HL-60/S4 (cell line): Measurements from ENCODE around the gene HOXC4.
"Not testable (repeated sequence)": the region's sequence is repeated elsewhere in the genome, so short reads cannot be mapped to it uniquely, and the experiment has no call there.

Source experiments
- in situ Hi-C: fragments of 300-500 bp; cut with MboI; formaldehyde crosslinking; loops from 2 replicates; pipeline ENCODE4 v1.14.3; 2022; ENCODE audit warnings: low sequenced_read_pairs

HOXC4 gene

DNA sequence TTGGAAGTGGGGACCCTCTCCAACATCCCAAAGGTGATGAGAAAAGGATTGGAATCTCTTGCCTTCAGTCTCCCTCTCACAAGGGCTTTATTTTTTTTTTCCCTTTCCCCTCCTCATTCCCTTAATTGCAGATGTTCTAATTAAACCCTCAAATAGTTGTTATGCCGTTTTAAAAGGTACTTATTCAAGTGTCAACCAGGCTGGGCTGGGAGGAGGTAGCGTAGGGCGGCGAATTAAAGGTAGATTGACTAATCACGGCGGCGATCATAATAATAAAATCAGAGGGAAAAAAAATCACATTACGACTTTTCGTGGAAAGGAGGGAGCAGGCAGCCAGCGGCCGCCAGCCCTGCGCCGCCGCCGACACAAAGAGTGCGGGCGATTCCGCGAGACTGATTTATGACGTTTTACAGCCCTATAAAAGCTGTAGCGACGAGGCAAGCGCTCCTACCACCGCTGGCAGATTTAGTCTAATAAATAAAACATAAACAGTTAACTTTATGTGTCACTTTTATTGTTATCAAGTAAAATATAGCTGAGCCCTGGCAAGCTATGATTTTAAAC lies 1.7 kb upstream of the HOXC4 start:
- in situ Hi-C loops: no loop called here

DNA sequence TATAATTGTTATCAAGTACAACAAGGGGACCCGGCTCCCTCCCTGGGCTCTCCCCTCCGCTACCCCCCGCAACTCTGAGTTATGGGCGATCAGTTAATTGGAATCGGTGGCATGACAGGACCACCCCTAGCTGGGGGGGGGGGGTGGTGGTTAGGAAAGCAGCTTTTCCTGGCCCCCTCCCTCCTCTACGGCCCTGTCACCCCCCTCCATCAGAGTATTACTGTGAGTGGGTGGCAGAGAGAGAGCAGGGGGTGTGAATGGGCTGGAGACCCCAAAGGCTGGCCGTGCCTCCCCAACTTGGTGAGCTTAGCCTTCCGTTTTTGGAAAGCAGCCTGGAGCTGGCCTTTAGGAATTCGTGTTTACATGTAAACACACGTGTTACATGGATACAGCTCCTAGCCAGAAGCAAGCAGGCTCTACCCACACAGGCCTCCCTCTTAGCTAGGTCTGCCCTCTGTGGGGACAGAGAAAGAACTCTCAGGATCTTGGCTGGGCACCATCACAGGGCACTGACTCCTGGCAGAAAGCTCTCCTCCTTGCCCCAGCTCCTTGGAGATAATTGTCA lies 1.1 kb upstream of the HOXC4 start:
- in situ Hi-C loops: no loop called here

DNA sequence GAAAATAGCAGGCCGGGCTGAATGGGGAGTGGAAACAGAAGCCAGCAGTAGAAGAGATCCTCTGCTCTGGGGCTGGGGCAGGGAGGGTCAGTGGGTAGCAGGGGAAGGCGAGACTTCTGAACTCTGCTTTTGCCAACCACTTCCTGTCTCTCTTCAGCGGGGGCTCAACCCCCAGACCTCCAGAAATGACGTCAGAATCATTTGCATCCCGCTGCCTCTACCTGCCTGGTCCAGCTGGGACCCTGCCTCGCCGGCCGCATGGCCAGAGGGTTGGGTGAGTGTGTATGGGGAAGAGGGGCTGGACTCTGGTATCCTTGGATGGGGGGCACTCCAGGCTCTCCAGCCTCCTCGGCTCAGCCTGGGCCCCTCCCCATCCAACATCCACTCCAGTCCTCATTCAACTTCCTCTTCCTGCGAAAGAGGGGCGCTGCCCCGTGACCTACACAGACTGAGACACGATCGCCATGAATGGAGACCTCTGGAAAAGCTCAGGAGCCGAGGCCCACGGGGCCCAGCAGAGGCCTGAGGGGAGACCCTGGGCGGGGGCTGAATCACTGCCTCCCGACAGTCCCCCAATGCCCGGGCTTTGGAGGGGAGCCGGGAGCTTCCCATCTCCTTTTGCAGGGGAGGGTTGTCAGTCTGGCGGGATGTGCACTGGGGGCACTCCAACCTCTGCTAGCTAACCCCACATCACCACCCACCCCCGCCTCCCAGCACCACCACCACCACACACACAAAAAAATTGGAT lies 458 bp upstream of the HOXC4 start:
- in situ Hi-C loops: no loop called here

- in situ Hi-C loops: no loop called here
Observed at GRCh38 chr12:54054742-54055194, 1.1 kb downstream of the HOXC4 start.

DNA sequence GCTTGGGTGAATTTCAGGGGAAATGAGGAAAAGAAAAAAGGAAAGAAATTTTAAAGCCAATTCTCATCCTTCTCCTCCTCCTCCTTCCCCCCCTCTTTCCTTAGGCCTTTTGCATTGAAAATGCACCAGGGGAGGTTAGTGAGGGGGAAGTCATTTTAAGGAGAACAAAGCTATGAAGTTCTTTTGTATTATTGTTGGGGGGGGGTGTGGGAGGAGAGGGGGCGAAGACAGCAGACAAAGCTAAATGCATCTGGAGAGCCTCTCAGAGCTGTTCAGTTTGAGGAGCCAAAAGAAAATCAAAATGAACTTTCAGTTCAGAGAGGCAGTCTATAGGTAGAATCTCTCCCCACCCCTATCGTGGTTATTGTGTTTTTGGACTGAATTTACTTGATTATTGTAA lies 1.9 kb downstream of the HOXC4 start:
- in situ Hi-C loops: no loop called here

- in situ Hi-C loops: no loop called here
Observed at GRCh38 chr12:54056110-54056509, 2.5 kb downstream of the HOXC4 start.

DNA sequence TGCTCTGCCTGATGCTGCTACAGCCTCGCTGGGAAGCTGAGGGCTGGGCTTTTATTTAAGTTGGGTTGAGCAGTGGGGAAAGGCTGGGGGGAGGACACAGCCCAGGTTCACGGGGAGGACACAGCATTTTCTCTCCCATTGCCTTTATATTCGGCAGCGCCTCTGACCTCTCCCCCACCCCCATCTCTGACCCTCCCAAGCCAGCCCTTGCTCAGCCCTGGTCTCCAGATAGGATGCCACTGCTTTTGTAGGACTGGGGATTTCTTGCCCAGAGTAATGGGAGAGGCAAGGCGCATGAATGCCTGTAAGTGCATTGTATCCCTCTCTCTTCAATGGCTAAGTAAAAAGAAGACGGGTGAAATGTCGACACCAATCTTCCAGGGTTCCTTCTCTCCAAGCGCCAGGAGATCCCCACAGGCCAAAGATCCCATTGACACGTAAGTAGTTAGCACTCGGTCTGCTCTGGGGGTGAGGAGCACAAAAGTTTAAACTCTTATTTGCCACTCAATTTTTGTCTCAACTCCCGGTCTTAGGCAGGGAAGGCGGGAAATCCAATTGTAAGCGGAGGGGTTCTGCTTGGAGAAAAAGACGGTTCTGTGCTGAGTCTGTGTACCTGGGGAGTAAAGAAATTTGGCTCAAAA lies 4.6 kb downstream of the HOXC4 start:
- in situ Hi-C loops: no loop called here

DNA sequence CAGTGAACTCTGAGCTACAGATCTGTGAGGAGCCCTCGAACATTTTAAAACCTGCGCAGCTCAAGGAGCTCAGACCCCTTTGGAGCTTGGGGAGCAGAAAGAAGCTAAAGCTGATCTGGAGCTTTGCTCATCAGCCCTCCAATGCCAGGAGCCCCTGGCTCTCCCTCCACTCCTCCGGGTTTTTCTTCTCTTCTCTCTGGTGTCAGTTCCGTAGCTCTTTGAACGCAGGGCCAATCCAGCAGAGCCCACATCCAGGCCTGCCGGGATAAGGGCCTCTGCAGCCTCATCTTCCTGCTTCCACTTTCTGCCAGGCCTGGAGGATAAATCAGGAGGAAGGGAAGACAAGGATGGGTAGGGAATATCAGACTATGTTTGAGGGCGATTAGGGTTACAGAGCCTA lies 6.0 kb downstream of the HOXC4 start:
- in situ Hi-C loops: no loop called here

DNA sequence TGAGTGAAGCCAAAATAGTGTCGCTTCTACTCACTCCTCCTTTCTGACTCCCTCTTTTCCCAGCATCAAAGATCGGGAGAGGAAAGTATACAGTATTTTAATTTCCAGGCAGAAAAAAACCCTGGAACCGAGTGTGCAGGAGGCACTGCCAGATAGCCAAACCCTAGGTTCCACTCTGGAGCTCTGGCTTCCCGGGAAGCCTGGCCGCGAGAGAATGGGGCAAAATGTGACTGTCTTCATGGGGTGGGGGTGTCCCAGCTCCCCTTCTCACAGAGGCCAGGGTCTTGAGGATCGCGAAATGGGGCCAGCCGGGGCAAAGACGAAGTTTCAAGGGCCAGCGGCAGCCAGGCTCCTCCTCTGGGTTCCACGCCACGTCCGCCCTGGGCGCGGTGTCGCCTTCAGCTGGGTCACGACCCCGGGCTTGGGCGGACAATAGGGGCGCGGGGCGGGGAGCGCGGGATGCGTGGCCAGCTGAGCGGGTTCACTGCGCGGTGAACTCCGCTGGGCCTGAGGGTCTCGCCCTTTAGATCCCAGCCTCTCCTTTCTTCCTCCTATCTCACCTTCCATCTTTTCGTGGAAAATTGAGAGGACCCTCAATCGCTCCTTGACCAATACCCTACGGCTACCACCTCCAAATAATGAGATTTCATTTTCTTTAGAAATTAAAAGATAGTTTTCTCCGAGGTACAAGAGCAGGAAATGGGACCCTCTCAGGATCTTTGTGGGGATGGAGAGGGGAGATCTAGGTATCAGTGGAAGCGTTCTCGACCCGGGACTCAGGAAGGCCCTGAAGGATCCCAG lies 6.7 kb downstream of the HOXC4 start:
- in situ Hi-C loops: no loop called here

DNA sequence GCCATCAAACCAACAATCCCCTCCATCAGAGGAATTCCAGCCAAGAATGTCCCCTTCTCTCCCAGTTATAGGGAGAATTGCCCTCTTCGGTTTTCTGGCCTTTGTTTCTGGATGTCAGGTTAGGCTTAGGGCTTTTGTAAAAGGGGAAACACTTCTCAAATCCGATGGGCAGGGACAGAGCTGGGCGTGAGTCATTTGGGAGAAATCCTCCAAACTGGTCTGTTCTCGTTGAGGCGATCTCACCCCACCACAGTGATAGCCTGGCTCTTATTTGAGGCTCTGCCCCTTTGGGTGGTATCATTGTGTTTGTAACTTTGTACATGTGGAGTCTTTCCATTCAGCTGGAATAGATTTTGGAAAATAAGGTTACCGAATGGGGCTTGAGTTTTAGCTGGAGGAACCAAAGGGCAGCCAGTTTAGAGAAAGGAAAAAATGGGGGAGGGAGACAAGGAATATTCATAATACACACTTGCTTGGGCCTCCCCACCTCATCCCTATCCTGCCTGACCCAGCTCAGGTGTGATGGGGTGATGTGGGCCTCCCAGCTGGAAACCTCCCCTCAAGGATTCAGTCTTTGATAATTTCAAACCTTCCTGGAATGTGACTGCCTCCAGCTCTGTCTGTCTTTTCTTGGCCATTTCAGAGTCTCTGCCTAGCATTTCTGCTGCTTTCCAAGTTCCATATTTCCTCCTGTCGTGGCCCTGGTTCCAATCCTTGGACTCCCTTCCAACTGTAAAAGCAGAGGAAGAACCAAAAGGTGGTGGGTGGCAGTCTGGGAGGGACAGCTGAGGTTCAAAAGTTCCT lies 7.5 kb downstream of the HOXC4 start:
- in situ Hi-C loops: no loop called here

DNA sequence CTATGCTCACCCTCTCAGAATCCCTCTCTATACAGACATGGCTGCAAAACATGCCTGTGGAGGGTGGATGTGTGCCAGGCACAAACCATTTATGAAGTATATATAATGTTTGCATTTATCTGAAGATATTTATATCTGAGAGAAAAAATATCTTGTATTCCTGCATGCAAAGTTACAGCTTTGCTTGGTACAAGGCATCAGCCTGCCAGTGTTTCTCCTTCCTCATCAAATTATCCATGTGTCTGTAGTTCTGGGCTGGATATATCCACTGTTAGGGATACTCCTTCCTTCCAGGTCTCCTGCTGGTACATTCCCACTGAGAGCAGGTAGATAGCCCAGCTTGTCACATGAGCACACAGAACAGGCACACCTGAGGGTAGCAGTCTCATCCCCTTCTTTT lies 12.0 kb downstream of the HOXC4 start:
- in situ Hi-C loops: no loop called here

DNA sequence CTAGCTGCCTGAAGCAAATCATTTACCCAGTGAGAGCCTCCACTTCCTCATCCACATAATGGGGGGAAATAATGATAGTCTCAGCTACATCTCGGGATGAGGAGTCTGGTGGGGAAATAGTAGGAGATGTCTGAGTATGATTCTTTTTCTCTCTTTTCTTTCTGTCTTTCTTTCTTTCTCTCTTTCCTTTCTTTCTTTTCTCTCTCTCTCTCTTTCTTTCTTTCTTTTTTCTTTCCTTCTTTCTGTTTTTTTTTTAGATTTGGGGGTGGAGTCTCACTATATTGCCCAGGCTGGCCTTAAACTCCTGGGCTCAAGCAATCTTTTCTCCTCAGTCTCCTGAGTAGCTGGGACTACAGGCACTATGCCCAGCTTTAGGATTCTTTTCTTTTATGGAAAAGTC lies 12.8 kb downstream of the HOXC4 start:
- in situ Hi-C loops: no loop called here

DNA sequence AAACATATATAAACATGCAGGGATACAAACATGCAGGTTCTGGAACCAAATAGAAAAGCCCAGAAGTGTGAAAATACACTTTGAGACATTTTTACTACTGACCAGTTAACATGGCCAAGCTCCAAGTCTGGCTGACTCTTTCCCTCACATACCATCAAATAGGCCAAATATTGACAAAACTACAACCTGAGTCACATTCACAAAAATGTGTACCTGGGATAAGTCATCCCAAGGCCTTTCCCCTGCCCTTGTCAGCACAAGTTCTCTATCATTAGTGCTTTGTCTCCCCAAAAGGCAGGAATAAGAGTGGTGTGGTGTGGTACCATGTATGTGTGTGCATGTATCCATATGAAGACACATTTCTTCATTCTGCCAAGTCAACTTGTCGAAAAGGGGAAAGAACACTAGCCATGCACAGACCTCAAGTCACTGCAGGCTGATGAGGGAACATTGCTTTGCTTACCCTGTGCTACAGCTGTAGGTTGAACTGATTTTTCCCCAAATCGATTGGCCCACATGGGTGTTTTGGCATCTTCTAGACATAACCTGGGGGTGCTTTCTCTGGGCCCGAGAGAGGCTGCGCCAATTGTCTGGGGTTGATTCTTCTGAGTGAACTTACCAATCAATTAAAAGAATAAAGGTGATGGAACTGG lies 14.9 kb downstream of the HOXC4 start:
- in situ Hi-C loops: no loop called here

- in situ Hi-C loops: no loop called here
Observed at GRCh38 chr12:54071942-54072341, 18.3 kb downstream of the HOXC4 start.

DNA sequence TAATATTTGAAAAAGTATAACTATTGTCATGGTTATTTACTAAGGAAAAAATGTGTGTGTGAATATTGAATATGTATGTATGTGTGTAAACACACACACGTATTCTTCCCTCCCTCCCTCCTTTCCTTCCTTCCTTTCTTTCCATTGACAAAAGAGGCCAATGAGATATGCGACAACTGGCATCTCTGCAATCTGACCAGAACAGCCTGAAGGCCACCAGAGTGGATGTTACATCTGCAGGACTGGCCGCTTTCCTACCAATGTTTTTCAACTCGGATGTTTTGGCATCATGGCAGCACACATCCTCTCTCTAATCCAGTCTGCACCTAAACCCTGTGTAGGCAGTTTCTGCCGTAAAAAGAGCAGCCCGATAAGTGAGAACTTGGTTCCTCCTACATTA lies 20.7 kb downstream of the HOXC4 start:
- in situ Hi-C loops: no loop called here

DNA sequence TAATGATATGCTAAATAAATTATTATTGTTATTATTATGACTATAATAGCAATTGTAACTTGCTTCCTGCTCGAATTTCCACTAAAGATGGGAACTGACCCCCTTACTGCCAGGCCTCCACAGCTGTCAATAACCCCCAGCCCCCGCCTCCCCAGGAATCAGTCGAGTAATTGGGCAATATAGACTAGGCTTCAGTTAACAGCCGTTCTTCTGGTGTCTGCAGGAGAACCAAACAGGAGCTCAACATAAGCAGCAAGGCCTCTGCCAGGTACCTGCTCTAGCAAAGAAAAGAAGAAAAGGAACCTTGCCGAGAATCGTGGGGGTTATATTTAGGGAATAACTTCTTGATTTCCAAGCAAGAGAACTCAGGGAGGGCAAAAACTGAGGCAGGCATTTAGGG lies 21.8 kb downstream of the HOXC4 start:
- in situ Hi-C loops: no loop called here

GRCh38 chr12:54075974-54076373 lies 22.3 kb downstream of the HOXC4 start:
- in situ Hi-C loops: no loop called here

DNA sequence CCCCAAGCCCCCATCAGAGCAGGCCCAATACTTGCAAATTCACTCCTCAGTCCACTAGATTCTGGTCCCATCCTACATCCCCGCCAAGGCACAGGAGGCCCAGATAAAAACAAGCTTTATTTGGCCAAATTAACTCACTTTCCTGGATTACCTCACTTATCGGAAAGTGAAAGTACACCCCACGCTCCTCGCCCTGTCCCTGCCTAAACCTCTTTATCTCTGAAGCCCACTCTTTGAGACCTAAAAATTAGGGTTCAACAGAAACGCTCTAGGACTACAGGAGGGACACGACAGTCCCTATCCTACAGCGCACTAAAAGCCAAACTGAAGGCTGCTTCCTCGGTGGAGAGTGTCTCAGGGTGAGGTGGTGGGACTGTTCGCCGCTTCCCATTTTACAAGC lies 24.2 kb downstream of the HOXC4 start:
- in situ Hi-C loops: not testable (repeated sequence)

DNA sequence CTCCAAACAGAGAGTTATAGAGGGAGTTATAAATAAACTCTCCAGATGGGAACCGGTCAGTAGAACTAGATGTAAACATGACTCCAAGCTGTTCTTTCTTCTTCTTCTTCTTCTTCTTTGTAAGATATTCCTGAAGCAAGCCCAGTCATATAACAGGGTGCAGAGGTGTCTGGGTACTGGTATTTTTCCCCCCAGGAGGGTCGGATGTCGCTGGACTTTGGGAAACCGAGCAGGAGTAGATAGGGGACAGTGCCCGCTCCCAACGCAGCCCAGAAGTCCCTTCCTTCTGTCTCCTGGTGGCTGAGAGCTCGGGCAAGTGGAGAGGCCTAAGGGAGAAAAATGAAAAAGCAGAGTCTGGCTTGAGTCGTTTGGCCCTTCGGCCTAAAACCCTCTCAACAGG lies 25.5 kb downstream of the HOXC4 start:
- in situ Hi-C loops: not testable (repeated sequence)
